ENCODE data around the gene JUN. TPM values are rescaled to one million over a fixed set of nuclear protein-coding genes. Genes with fewer than 3 reads are reported as not detected.

JUN gene
- total and polyA plus RNA-seq, 9 donors, result 50.7 to 740 (median 155) TPM

DNA sequence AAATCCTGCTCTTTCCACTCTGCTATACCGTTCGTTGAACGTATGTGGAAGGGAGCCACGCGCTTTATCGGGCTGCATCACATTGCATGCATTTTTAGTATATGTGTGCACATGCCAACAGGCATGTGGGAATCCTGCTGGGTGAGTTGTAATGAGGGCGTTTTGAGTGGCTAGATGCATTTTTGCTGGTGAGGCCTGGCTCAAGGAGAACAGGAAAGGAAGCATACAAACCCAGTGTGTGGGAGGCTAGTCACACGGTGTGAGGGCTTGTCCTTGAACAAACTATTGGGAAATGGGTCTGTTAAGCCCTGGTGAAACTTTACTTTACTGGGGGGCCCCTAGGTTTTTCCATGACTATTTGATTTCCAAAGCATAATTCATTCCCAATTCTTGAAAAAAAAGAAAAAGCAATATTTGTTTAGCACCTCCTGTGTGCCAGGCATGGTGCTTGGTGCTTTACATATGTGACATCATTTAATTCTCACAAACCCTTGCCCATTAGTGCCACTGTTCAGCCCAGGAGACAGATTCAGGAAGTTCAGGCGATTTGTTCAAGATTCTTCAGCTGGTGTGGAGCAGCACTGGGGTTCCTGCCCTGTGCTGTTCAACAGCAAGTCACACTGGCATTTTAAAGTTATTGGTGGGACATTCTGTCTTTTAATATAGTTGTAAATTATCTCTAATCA, 25.6 kb upstream of the JUN start:
- Histone ChIP-seq H3K4me1 (ENCODE audit: insufficient read depth) (peaks cover 3% of the 10 kb centered on the region), H3K27ac (no peak overlapping the region), H3K9me3 (no peaks in the 10 kb centered on the region), H3K27me3 (no peaks in the 10 kb centered on the region), H3K4me3 (no peak overlapping the region), H3K36me3 (no peaks in the 10 kb centered on the region)
- DNase-seq, result peak in 2 of 5 donors; percentile 46 to 53
- WGBS, 3 donors, result 59 to 66% (median 66%) methylated on average over 9 of the region's 9 CpGs
- intact Hi-C loops (cut with DNase I), result loop anchor here in 2 of 4 donors (10.0 kb wide), 2 partner anchors 75 to 205 kb away; no protein-coding TSS in a partner anchor
- TF ChIP-seq POLR2A (IDR thresholded peaks at IDR 0.05) (no peak), CTCF (IDR thresholded peaks at IDR 0.05) (no peak), EP300 (IDR thresholded peaks at IDR 0.05) (no peak)

DNA sequence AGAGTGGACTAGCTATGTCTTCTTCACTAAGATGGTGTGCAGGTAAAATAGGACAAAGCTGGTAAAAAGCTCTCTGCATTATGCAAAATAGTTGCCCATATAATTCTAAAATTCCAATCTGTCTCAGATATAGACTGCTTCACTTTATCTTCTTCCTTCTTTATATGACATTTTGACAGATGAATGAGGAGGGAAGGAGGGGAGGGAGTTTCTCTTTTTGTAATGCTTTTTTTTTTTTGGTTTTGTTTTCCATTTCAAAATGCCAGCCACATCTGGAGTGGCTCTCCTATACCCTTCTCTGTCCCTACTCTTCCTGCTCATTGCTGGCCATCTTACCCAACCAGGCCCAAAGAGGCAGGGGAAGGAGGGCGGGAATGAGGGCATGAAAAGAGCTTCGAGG, 24.2 kb upstream of the JUN start:
- Histone ChIP-seq H3K4me1 (ENCODE audit: insufficient read depth) (peaks cover 3% of the 10 kb centered on the region), H3K27me3 (no peaks in the 10 kb centered on the region), H3K9me3 (no peaks in the 10 kb centered on the region), H3K4me3 (no peak overlapping the region), H3K27ac (no peak overlapping the region), H3K36me3 (no peaks in the 10 kb centered on the region)
- intact Hi-C loops (cut with DNase I), result no loop called here
- no peak for TF ChIP-seq EP300 (IDR thresholded peaks at IDR 0.05)
- TF ChIP-seq CTCF (IDR thresholded peaks at IDR 0.05), result no peak
- no peak for TF ChIP-seq POLR2A (IDR thresholded peaks at IDR 0.05)
- WGBS, 3 donors, result 38 to 48% (median 43%) methylated on average over 2 of the region's 2 CpGs
- DNase-seq, result no peak

- H3K4me3 ChIP-seq, result no peak overlapping the region
- no peak overlapping the region for H3K27ac ChIP-seq
- intact Hi-C loops (cut with DNase I), result no loop called here
- WGBS, 3 donors, result 88 to 92% (median 92%) methylated on average over 11 of the region's 11 CpGs
- no peaks in the 10 kb centered on the region for H3K36me3 ChIP-seq
- DNase-seq, result no peak
- TF ChIP-seq CTCF (IDR thresholded peaks at IDR 0.05) (no peak), EP300 (IDR thresholded peaks at IDR 0.05) (no peak), POLR2A (IDR thresholded peaks at IDR 0.05) (no peak)
- H3K4me1 ChIP-seq (ENCODE audit: insufficient read depth), result peaks cover 3% of the 10 kb centered on the region
- no peaks in the 10 kb centered on the region for H3K9me3 ChIP-seq
- H3K27me3 ChIP-seq, result no peaks in the 10 kb centered on the region
Observed at GRCh38 chr1:58805716-58806571, 22.1 kb upstream of the JUN start.

- Histone ChIP-seq H3K4me1 (ENCODE audit: insufficient read depth) (peaks cover 3% of the 10 kb centered on the region), H3K27ac (no peak overlapping the region), H3K4me3 (no peak overlapping the region), H3K36me3 (no peaks in the 10 kb centered on the region), H3K27me3 (no peaks in the 10 kb centered on the region), H3K9me3 (no peaks in the 10 kb centered on the region)
- intact Hi-C loops (cut with DNase I), result no loop called here
- DNase-seq, result no peak
- no peak for TF ChIP-seq POLR2A (IDR thresholded peaks at IDR 0.05)
- TF ChIP-seq CTCF (IDR thresholded peaks at IDR 0.05), result no peak
- no peak for TF ChIP-seq EP300 (IDR thresholded peaks at IDR 0.05)
- WGBS, 3 donors, result 71 to 80% (median 74%) methylated on average over 3 of the region's 3 CpGs
Observed at GRCh38 chr1:58804853-58805565, 21.2 kb upstream of the JUN start.
